ENCODE data around the gene CYP19A1.

GRCh38 chr15:51320843-51321242, 17.6 kb downstream of the CYP19A1 start:
- TF ChIP-seq CTCF (IDR thresholded peaks at IDR 0.05) (no peak), POLR2A (IDR thresholded peaks at IDR 0.05) (no peak)
